HG02642 (cell line): Measurements from ENCODE around the gene GLIPR1.
"Not testable (repeated sequence)": the region's sequence is repeated elsewhere in the genome, so short reads cannot be mapped to it uniquely, and the experiment has no call there.

Experiments used
- ATAC-seq: cut with Tn5 transposase; IDR thresholded peaks from one replicate; pipeline ENCODE4 v1.9.1; 2021; ENCODE audit warnings: mild to moderate bottlenecking; ENCODE audit not compliant: unreplicated experiment, poor library complexity

Gene GLIPR1

DNA sequence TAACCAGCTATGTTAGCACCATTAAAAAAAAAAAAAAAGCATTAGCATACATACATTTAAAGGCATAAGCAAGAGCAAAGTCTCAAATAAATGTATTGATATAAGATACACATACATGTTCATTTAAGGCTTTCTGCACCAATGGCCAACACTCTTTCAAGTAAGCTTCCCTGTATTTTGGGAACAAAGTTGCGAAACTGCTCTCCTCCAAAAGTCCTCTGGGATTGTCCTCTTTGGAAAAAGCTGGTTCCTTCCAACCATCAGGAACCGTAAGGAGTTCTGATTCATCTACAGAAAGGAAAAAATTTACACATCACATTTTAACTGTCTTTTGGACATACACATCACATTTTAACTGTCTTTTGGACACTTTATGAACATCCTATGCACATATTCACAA, 27.6 kb downstream of the GLIPR1 start:
- no peak for ATAC-seq

DNA sequence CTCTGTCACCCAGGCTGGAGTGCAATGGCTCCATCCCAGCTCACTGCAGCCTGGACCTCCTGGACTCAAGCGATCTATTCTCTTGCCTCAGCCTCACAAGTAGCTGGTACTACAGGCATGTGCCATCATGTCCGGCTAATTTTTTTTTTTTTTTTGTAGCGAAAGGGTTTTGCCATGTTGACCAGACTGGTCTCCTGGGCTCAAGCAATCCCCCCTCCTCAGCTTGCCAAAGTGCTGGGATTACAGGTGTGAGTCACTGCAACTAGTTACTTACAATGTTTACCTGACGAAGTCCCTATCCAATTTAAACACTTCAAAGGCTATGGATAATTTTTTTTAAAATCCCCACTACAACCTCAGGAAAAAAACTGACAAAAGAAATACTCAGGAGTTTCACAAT, 29.1 kb downstream of the GLIPR1 start:
- ATAC-seq: no peak

DNA sequence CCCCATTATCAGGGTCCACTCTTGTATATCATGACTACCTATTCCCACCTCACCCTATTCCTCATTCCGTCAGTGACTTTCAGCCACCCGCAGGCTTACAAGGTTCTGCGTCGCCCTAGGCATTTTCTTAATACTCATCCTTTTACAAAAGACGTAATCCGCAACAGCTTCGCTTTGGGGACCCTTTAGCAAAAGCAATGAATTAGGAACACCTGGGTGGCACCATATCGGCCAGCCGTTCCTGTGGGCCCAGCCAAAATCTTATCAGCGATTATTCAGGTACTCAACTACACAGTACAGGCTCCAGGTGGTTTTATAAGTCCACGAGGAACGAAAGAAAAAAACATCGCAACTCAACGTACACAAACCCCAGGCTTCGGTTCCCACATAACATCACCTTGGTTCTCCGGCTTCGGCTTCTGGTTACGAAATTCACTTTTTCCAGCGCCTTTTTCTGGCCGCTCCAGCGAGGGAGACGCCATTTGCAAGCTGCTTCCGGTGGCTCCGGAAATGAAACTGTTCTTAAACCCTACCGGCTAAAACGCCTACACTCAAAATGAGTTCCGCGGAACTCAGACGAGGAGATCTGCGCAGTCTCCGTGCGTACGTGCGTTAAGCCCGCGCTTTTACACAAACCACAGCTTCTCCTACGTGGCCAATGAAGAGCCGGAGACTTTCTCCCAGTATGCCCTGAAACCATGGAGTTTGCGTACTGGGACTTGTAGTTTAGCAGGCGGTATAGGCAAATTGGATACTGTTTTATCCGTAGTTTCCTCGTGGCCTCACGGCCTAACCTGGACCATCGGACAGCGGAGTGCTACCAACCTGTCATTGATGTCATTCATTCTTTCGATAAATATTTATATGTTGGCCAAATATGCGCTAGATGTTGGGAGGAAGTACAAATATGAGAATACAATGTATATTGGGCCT, 30.8 kb downstream of the GLIPR1 start, which contains the start of gene KRR1:
TSS of gene KRR1 (minus strand) at position 494 of the 933 bp plus-strand sequence. CDS start at position 482, 12 bp downstream.
- peak; percentile 99 for ATAC-seq

DNA sequence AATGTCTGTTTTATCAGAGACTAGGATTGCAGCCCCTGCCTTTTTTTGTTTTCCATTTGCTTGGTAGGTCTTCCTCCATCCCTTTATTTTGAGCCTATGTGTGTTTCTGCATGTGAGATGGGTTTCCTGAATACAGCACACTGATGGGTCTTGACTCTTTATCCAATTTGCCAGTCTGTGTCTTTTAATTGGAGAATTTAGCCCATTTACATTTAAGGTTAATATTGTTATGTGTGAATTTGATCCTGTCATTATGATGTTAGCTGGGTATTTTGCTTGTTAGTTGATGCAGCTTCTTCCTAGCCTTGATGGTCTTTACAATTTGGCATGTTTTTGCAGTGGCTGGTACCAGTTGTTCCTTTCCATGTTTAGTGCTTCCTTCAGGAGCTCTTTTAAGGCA, 40.7 kb downstream of the GLIPR1 start:
- not testable (repeated sequence) for ATAC-seq

DNA sequence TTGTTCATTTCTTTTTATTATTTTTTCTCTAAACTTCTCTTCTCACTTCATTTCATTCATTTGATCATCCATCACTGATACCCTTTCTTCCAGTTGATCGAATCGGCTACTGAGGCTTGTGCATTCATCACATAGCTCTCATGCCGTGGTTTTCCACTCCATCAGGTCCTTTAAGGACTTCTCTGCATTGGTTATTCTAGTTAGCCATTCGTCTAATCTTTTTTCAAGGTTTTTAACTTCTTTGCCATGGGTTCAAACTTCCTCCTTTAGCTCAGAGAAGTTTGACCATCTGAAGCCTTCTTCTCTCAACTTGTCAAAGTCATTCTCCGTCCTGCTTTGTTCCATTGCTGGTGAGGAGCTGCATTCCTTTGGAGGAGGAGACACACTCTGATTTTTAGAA, 41.6 kb downstream of the GLIPR1 start:
- ATAC-seq: not testable (repeated sequence)

DNA sequence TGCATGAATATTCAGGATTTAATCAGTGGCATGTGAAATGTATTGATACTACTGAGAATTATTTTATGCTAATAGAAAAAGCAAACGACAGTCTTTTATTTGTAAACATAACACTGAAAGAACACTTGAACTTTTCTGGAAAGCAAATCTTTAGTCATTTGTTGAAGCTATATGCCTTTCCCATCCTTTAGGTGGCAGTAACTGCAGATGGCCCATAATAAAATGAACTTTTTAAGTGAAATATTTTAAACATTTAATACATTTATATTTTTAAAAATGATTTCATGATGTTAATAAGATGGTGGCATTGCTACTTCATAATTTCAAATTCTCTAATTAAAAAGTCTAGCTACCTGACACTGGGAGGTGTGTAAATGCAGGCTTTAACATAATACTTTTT, 44.7 kb downstream of the GLIPR1 start:
- no peak for ATAC-seq

DNA sequence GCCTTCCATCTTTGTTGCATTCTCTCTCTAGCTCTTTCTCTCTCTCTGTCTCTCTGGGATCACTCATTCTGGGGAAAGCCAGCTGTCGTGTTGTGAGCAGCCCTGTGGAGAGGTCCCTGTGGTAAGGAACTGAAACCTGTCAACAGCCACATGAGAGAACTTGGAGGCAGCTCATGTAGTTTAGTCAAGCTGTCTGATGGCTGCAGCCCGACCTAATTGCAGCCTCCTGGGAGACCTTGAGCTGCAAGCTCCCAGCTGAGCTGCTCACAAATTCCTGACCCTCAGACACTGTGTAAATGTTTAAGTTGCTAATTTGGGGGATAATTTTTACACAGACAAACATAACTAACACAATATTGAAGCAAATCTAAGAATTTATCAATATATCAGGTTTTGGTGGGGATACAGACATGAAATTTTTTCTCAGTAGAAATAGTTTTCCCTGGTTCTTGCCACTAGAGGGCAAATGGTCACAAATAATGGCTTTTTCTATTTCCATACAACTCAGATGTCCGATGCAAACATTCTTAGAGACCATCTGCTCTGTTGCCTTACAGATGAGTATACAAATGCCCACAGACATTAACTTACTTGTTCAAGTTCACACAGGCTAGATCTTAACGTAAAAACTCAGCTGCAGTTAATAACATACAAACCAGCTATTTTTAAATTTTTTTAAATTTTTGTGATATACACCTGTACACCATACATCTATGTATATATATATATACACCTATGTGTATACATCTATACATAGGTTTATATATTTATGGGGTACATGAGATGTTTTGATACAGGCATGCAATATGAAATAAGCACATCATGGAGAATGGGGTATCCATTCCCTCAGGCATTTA, 46.3 kb downstream of the GLIPR1 start:
- peak; percentile 99 for ATAC-seq

DNA sequence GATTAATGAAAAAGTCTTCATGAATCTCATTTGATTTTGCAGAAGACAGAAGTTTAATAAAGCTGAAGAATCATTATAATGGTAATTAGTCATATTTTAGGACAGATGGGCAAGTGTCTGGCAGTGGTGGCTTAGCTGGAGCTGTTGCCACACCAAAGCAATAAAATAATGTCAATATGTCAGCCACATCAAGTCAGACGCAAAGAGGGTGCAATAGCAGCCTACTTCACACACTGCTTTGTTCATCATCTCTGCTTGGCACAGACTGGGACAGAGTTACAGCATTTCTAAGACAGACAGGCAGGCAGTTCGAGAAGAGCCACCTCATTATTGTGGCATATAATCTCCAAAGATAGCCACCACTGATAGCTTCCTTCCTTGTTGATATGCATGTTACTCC, 47.7 kb downstream of the GLIPR1 start:
- no peak for ATAC-seq

DNA sequence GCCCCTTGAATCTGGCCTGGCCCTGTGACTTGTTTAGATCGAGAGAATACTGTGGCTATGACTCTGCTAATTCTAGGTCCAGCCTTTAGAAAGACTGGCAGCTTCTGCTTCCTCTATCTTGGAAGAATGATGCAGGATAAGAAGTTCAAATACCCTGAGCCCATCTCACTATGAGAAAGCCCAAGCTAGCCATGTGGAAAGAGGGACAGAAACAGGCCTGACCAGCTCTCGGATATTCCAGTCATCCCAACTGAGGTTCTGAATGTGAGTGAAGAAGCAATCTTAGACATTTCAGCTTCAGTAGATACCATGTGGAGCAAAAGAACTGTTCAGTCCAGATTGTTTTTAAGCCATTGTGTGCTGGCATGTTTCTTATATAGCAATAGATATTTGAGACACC, 48.1 kb downstream of the GLIPR1 start:
- no peak for ATAC-seq

DNA sequence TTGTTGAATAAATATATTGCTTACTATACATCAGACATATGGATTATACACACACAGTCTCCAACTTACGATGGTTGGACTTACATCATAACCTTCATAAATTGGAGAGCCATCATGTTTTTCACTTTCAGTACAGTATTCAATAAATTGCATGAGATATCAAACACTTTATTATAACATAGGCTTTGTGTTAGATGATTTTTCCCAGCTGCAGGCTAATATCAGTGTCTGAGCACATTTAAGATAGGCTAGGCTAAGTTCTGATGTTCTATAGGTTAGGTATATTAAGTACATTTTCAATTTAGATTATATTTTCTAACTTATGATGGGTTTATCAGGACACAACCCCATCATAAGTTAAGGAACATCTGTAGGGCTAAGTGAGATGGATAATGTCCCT, 48.8 kb downstream of the GLIPR1 start:
- ATAC-seq: no peak

DNA sequence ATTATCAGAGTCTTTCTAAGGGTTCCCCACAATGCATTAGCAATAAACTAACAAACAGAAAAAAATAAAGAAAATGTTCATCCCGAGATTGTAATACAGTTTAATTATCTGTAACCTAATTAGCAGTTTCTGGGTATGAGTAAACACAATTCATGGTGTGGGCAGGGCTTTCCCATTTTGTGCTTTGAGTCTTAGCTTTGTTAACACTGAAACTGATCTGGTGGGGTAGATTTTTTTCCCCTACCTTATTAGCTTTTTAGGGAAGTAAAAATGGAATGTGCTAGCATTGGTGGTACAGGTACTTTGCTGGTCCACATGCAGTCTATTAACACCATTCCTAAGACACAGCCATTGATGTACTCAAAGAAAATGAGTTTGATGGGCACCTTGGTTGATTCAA, 49.3 kb downstream of the GLIPR1 start:
- ATAC-seq: no peak

DNA sequence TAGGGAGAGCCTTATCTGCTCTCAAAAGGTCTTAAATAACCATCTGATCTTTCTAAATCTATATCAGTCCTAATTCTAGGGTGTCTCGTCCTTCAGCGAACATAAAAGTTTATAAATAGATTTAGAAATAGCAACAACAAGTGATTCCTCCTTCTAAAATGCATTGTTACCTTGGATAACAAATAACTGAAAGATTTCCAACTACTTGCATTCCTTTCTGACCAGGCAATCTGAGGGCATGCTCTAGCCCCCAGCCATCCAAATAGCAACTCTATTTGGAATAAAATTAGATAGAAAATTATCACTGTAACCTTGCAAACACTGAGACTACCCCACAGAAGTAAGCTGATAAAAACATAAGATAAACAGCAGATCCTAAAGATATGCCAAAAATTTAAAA, 52.7 kb downstream of the GLIPR1 start:
- ATAC-seq: no peak

DNA sequence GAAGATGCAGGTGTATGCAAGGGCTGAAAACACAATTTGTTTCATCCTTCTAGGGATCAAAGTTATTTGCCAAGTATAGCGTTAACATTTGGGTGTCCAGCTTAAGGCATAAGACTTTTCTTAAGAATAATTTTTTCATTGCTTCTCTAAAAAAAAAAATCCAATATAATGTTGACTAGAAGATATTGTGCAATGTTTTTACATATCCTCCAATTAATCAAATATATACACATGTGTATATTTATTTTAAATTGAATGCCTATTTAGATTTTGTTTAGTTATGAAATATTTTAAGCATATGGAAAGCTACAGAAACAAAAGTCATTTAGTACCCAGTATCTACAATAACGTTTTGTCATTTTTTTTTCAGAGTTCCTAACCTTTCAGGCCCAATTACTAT, 59.3 kb downstream of the GLIPR1 start:
- ATAC-seq: no peak

DNA sequence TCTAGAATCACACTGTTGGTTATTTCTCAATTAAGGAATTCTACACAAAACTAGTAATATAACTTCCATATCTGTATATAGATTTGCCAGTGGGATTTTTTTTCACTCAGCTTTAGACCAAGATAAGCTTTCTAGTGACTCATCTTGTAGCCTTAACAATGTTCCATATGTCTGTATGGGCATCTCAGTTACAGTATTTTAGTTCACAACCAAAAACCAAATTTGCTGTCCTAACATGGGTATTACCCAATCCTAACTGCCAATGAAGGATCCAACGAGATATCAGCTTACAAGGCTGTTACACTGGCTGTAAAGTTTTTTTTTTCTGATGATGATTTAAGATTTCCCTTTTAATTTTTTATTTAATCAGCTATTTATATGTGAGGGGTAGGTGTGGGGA, 62.4 kb downstream of the GLIPR1 start:
- no peak for ATAC-seq

DNA sequence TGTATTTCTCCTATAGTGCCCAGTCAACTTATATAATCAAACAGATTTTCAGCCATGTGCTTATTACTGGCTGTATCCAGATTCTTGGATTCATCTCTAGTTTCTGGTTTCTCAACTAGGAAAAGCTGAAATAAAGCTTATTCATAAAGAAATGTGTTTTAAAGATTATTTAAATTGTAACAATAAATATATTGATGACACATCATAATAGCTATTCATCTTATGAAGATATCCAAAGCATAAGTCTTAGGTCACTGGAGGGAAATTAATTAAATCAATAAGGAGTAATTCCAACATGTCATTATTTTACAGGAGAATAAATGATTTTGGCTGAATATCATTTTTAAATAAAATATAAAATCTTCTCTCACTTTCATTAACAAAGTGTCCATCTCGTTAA, 63.0 kb downstream of the GLIPR1 start:
- ATAC-seq: no peak

DNA sequence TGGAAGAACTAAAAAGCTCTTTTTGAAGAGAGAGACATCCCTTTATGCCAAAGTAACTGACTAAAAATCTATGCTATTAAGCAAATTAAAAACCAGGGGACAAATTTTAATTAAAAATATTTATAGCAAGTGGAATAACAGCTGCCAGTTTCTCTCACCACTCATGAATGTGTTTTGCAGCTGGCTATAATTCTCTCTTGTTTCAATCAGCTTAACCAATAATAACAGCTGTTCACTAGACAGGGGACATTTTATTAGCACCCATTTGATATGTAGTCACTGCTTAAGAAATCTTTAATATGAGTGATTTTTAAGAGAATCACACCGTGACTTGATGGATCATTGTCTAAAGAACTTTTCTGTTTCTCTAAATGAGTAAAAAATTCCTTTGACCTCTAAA, 65.1 kb downstream of the GLIPR1 start:
- ATAC-seq: no peak

DNA sequence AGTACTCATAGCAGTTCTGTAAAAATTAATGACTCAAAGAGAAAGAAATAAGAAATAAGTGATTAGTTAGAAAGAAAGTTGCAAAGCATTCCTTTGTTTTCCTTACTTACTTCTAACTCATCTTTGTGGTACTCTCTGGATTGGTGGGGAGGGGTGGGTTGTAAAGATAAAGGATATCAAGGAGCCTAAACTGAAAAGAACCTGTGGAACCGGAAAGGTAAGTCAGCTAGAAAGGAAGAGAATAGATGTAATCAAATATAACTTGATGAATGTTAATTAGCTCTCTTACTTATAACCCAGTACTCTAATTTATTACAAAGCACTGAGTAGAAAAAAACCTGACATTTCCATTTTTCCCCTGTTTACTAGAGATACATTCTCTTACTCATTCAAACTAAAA, 68.3 kb downstream of the GLIPR1 start:
- no peak for ATAC-seq

DNA sequence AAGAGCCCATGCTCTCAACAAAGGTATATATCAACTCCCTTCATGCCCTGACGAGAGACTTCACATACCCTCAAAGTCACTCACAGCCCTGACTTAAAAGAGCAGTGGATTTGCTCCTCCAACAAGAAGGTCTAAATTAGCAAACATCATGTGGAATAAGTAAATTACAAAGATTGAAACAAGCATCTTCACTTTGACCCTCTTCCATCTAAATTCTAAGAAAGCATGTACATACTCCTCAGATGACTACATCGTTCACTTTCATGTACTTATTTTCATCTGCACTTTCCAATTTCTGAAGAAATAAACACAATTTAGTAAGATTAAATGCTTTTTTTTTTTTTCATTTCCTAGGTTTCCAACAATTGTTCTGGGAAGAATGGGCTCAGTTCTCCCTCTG, 69.4 kb downstream of the GLIPR1 start:
- no peak for ATAC-seq

DNA sequence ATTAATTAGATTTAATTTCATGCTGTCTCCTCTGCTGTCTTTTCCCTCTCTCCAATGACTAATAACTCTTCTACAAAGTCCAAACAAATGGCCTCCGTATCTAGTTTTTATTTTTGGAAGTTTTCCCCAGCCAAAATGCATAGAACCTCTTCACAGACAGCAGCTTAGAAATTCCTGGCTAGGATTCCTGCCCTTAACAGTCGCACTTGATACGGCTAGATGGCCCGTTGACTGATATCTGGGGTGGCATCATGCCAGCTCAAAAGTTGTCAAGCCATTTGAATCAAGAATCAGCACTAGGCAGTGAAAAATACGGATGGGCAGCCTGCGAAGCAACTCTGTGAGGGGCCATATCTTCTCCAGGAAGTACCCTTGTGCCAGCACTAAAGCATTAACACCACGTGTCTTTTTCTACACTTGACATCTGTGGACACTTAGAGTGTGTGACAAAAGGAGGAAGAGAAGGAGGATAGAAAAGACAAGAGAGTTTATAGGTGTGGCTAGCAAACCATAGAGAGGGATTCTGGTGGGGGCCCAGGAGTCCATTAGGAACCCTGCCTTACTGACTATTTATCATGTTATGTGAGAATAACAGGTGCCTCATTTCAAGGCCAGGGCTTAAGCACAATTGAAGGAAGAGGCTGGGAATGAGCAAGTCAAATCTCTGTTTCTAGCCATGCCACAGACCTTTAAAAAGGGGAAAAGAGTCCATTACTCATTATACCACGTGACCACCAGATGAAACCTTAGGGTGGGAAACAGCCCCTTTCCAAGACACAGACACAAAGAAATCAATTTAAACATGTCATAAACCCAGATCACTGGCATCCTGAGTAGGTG, 70.1 kb downstream of the GLIPR1 start:
- ATAC-seq: no peak

DNA sequence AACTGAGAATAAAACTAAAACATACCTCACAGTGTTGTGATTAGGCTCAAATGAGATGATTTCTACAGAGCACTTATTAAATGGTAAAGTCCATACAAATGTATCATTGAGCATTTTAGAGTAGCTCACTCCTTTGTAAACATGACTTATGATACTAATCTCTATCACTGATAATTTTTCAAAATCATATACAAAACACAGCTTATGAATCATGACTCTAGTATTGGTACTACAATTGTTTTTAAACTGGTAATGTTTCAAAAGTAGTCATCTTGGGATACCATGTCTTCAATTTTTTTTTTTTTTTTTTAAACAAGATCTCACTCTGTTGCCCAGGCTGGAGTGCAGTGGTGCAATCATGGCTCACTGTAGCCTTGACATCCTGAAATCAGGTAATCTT, 70.9 kb downstream of the GLIPR1 start:
- ATAC-seq: no peak
